HepG2 (cell line): ENCODE results near the gene BACH2.

Source experiments
- CBFB ChIP-seq: sonication (generic); formaldehyde crosslinking; IDR thresholded peaks from 2 replicates; pipeline ENCODE4 v1.4.0; 2020; ENCODE audit warnings: missing genetic modification reagents
- CEBPB ChIP-seq: IDR thresholded peaks from 2 replicates; pipeline ENCODE4 v1.6.1; 2011; ENCODE audit warnings: low read depth, low read length, improper control_type of control experiment, borderline replicate concordance
- HMG20A ChIP-seq: IDR thresholded peaks from 2 replicates; pipeline ENCODE4 v1.6.1; 2016; ENCODE audit warnings: borderline replicate concordance
- NRL ChIP-seq: sonication (generic); formaldehyde crosslinking; IDR thresholded peaks from 2 replicates; pipeline ENCODE4 v1.5.0; 2020; ENCODE audit warnings: missing genetic modification reagents, mild to moderate bottlenecking, moderate library complexity, borderline replicate concordance
- PITX1 ChIP-seq: sonication (generic); formaldehyde crosslinking; IDR thresholded peaks from 2 replicates; pipeline ENCODE4 v1.5.1; 2020; ENCODE audit warnings: mild to moderate bottlenecking, missing genetic modification reagents
- RELA ChIP-seq: sonication (generic); formaldehyde crosslinking; IDR thresholded peaks from 2 replicates; pipeline ENCODE4 v1.4.0; 2020; ENCODE audit warnings: missing genetic modification reagents
- RNF2 ChIP-seq: fragments of 450-650 bp; conservative IDR thresholded peaks from 2 replicates; pipeline ENCODE4 v1.6.1; 2016; ENCODE audit warnings: low read depth
- ZFP1 ChIP-seq: IDR thresholded peaks from 2 replicates; pipeline ENCODE4 v1.6.1; 2016
- ZNF30 ChIP-seq: sonication (generic); formaldehyde crosslinking; IDR thresholded peaks from 2 replicates; pipeline ENCODE4 v1.5.0; 2020; ENCODE audit warnings: mild to moderate bottlenecking, missing genetic modification reagents
- ZNF354B ChIP-seq: sonication (generic); formaldehyde crosslinking; IDR thresholded peaks from 2 replicates; pipeline ENCODE4 v1.8.0; 2022; ENCODE audit warnings: mild to moderate bottlenecking, missing genetic modification reagents
- TF ChIP-seq, protein P1 (sequence below): sonication (generic); formaldehyde crosslinking; IDR thresholded peaks from 2 replicates; pipeline ENCODE4 v1.5.0; 2020; ENCODE audit warnings: mild to moderate bottlenecking, missing genetic modification reagents, moderate library complexity
- TF ChIP-seq, protein P2 (sequence below): sonication (generic); formaldehyde crosslinking; IDR thresholded peaks from 2 replicates; pipeline ENCODE4 v1.4.0; 2020; ENCODE audit warnings: missing genetic modification reagents

DNA sequence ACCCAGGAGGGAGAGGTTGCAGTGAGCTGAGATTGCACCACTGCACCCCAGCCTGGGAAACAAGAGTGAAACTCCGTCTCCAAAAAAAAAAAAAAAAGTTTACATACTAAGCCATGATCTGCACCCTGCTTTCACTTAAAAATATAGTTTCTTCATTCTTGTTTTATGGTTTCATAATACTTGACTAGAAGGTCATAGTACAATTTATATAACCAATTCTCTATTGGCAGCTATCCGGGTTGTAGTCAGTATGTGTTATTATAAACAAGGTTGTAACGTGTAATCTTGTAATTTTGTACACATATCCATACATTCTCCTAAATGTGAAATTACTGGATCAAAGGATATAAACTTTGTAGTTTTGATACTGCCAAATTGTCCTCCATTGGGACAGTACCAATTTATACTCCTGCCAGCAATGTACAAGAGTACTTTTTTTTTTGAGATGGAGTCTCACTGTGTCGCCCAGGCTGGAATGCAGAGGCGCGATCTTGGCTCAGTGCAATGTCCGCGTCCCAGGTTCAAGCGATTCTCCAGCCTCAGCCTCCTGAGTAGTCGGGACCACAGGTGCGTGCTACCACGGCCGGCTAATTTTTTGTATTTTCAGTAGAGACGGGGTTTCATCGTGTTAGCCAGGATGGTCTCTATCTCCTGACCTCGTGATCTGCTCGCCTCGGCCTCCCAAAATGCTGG, 257.5 kb downstream of the BACH2 start:
- no peak for TF ChIP-seq ZFP1 (CRISPR knock-in tag)
- TF ChIP-seq HMG20A (CRISPR knock-in tag): no peak
- TF ChIP-seq ZNF30 (CRISPR knock-in tag): no peak
- TF ChIP-seq ZNF354B (CRISPR knock-in tag): no peak
- no peak for TF ChIP-seq RNF2
- TF ChIP-seq CBFB (CRISPR knock-in tag): no peak
- TF ChIP-seq PITX1 (CRISPR knock-in tag): no peak
- TF ChIP-seq, protein P1, sequence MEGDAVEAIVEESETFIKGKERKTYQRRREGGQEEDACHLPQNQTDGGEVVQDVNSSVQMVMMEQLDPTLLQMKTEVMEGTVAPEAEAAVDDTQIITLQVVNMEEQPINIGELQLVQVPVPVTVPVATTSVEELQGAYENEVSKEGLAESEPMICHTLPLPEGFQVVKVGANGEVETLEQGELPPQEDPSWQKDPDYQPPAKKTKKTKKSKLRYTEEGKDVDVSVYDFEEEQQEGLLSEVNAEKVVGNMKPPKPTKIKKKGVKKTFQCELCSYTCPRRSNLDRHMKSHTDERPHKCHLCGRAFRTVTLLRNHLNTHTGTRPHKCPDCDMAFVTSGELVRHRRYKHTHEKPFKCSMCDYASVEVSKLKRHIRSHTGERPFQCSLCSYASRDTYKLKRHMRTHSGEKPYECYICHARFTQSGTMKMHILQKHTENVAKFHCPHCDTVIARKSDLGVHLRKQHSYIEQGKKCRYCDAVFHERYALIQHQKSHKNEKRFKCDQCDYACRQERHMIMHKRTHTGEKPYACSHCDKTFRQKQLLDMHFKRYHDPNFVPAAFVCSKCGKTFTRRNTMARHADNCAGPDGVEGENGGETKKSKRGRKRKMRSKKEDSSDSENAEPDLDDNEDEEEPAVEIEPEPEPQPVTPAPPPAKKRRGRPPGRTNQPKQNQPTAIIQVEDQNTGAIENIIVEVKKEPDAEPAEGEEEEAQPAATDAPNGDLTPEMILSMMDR (CRISPR knock-in tag): no peak
- TF ChIP-seq, protein P2, sequence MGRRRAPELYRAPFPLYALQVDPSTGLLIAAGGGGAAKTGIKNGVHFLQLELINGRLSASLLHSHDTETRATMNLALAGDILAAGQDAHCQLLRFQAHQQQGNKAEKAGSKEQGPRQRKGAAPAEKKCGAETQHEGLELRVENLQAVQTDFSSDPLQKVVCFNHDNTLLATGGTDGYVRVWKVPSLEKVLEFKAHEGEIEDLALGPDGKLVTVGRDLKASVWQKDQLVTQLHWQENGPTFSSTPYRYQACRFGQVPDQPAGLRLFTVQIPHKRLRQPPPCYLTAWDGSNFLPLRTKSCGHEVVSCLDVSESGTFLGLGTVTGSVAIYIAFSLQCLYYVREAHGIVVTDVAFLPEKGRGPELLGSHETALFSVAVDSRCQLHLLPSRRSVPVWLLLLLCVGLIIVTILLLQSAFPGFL (CRISPR knock-in tag): no peak
- no peak for TF ChIP-seq CEBPB
- no peak for TF ChIP-seq RELA (CRISPR knock-in tag)
- TF ChIP-seq NRL: no peak
